GM21423 (cell line): ENCODE measurements around the gene ACLY.

Source experiments
- ATAC-seq: cut with Tn5 transposase; IDR thresholded peaks from one replicate; pipeline ENCODE4 v1.9.1; 2021; ENCODE audit warnings: mild to moderate bottlenecking, moderate library complexity; ENCODE audit not compliant: unreplicated experiment

Gene ACLY

GRCh38 chr17:41918314-41919164 is at the start of gene ACLY:
Gene ACLY, minus strand, starts transcription at chr17:41918951. Its CDS starts 5,078 bp downstream, at chr17:41913873.
- ATAC-seq: peak; percentile 94

- ATAC-seq: no peak
These were observed 49.3 kb upstream of the ACLY start for GRCh38 chr17:41967921-41968578.

- ATAC-seq: no peak
These were observed 48.6 kb upstream of the ACLY start for GRCh38 chr17:41967141-41967920.

GRCh38 chr17:41966463-41967140 is 47.9 kb upstream of the ACLY start, which contains the start of gene CNP:
Gene CNP, plus strand, starts transcription at chr17:41966795. Its CDS starts 90 bp downstream, at chr17:41966885.
- ATAC-seq: peak; percentile 65

- ATAC-seq: peak; percentile 31
These were observed 47.1 kb upstream of the ACLY start for GRCh38 chr17:41965694-41966462.

GRCh38 chr17:41962768-41963434 is 44.1 kb upstream of the ACLY start:
- no peak for ATAC-seq

- ATAC-seq: no peak
These were observed 43.4 kb upstream of the ACLY start for GRCh38 chr17:41962111-41962510.

GRCh38 chr17:41959336-41960095 is 40.8 kb upstream of the ACLY start:
- no peak for ATAC-seq

GRCh38 chr17:41959030-41959335 is 40.2 kb upstream of the ACLY start:
- ATAC-seq: no peak

- no peak for ATAC-seq
These were observed 39.2 kb upstream of the ACLY start for GRCh38 chr17:41957869-41958439.

GRCh38 chr17:41957031-41957868 is 38.5 kb upstream of the ACLY start:
- ATAC-seq: no peak

GRCh38 chr17:41956522-41956921 is 37.8 kb upstream of the ACLY start:
- ATAC-seq: no peak

- no peak for ATAC-seq
These were observed 30.2 kb upstream of the ACLY start for GRCh38 chr17:41948762-41949460.

- no peak for ATAC-seq
These were observed 26.2 kb upstream of the ACLY start for GRCh38 chr17:41944943-41945342.

- no peak for ATAC-seq
These were observed 24.7 kb upstream of the ACLY start for GRCh38 chr17:41943492-41943891.

- ATAC-seq: no peak
These were observed 24.0 kb upstream of the ACLY start for GRCh38 chr17:41942626-41943373.
